HepG2 (cell line): ENCODE measurements around the gene ZNF846.

Experiments used
- NFIC ChIP-seq: IDR thresholded peaks from 2 replicates; pipeline ENCODE4 v1.6.1; 2012; ENCODE audit warnings: mild to moderate bottlenecking, low read length, inconsistent platforms
- POLR2A ChIP-seq, 2 experiments: IDR thresholded peaks; 2 replicates each; pipeline ENCODE4 v1.6.1; 2011; ENCODE audit warnings: low read depth in 2 of 2, low read length in 2 of 2, mild to moderate bottlenecking in 1 of 2, moderate library complexity in 1 of 2; ENCODE audit not compliant: insufficient read depth in 1 of 2
- ZNF317 ChIP-seq: sonication (generic); formaldehyde crosslinking; IDR thresholded peaks from 2 replicates; pipeline ENCODE4 v1.5.0; 2020; ENCODE audit warnings: mild to moderate bottlenecking, missing genetic modification reagents
- TF ChIP-seq, protein P1 (sequence below): IDR thresholded peaks from 2 replicates; pipeline ENCODE4 v1.6.1; 2016; ENCODE audit warnings: low read depth
- TF ChIP-seq, protein P2 (sequence below): IDR thresholded peaks from 2 replicates; pipeline ENCODE4 v1.6.1; 2016; ENCODE audit warnings: low read depth, missing genetic modification reagents, missing compliant biosample characterization
- TF ChIP-seq, protein P3 (sequence below): sonication (generic); formaldehyde crosslinking; IDR thresholded peaks from 2 replicates; pipeline ENCODE4 v1.4.0; 2020; ENCODE audit warnings: mild to moderate bottlenecking, missing genetic modification reagents
- TF ChIP-seq, protein P4 (sequence below): sonication (generic); formaldehyde crosslinking; IDR thresholded peaks from 2 replicates; pipeline ENCODE4 v1.5.0; 2020; ENCODE audit warnings: mild to moderate bottlenecking, missing genetic modification reagents, moderate library complexity

DNA sequence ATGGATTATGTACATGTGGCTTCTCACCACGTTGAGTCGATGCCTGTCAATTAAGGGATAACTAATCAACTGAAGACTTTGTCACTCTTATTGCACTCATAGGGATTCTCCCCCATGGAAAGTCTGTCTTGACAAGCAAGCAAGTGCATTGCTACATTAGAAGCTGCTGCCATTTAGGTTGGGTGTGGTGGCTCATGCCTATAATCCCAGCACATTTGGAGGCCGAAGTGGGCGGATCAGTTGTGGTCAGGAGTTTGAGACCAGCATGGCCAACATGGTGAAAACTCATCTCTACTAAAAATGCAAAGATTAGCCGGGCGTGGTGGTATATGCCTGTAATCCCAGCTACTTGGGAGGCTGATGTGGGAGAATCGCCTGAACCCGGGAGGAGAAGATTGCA lies 18.3 kb upstream of the ZNF846 start:
- TF ChIP-seq, protein P1, sequence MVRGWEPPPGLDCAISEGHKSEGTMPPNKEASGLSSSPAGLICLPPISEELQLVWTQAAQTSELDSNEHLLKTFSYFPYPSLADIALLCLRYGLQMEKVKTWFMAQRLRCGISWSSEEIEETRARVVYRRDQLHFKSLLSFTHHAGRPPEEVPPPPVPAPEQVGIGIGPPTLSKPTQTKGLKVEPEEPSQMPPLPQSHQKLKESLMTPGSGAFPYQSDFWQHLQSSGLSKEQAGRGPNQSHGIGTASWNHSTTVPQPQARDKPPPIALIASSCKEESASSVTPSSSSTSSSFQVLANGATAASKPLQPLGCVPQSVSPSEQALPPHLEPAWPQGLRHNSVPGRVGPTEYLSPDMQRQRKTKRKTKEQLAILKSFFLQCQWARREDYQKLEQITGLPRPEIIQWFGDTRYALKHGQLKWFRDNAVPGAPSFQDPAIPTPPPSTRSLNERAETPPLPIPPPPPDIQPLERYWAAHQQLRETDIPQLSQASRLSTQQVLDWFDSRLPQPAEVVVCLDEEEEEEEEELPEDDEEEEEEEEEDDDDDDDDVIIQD (CRISPR knock-in tag) = no peak
- TF ChIP-seq, protein P2, sequence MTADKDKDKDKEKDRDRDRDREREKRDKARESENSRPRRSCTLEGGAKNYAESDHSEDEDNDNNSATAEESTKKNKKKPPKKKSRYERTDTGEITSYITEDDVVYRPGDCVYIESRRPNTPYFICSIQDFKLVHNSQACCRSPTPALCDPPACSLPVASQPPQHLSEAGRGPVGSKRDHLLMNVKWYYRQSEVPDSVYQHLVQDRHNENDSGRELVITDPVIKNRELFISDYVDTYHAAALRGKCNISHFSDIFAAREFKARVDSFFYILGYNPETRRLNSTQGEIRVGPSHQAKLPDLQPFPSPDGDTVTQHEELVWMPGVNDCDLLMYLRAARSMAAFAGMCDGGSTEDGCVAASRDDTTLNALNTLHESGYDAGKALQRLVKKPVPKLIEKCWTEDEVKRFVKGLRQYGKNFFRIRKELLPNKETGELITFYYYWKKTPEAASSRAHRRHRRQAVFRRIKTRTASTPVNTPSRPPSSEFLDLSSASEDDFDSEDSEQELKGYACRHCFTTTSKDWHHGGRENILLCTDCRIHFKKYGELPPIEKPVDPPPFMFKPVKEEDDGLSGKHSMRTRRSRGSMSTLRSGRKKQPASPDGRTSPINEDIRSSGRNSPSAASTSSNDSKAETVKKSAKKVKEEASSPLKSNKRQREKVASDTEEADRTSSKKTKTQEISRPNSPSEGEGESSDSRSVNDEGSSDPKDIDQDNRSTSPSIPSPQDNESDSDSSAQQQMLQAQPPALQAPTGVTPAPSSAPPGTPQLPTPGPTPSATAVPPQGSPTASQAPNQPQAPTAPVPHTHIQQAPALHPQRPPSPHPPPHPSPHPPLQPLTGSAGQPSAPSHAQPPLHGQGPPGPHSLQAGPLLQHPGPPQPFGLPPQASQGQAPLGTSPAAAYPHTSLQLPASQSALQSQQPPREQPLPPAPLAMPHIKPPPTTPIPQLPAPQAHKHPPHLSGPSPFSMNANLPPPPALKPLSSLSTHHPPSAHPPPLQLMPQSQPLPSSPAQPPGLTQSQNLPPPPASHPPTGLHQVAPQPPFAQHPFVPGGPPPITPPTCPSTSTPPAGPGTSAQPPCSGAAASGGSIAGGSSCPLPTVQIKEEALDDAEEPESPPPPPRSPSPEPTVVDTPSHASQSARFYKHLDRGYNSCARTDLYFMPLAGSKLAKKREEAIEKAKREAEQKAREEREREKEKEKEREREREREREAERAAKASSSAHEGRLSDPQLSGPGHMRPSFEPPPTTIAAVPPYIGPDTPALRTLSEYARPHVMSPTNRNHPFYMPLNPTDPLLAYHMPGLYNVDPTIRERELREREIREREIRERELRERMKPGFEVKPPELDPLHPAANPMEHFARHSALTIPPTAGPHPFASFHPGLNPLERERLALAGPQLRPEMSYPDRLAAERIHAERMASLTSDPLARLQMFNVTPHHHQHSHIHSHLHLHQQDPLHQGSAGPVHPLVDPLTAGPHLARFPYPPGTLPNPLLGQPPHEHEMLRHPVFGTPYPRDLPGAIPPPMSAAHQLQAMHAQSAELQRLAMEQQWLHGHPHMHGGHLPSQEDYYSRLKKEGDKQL (CRISPR knock-in tag) = no peak
- TF ChIP-seq, protein P3, sequence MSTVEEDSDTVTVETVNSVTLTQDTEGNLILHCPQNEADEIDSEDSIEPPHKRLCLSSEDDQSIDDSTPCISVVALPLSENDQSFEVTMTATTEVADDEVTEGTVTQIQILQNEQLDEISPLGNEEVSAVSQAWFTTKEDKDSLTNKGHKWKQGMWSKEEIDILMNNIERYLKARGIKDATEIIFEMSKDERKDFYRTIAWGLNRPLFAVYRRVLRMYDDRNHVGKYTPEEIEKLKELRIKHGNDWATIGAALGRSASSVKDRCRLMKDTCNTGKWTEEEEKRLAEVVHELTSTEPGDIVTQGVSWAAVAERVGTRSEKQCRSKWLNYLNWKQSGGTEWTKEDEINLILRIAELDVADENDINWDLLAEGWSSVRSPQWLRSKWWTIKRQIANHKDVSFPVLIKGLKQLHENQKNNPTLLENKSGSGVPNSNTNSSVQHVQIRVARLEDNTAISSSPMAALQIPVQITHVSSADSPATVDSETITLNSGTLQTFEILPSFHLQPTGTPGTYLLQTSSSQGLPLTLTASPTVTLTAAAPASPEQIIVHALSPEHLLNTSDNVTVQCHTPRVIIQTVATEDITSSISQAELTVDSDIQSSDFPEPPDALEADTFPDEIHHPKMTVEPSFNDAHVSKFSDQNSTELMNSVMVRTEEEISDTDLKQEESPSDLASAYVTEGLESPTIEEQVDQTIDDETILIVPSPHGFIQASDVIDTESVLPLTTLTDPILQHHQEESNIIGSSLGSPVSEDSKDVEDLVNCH = no peak
- no peak for TF ChIP-seq ZNF317
- TF ChIP-seq, protein P4, sequence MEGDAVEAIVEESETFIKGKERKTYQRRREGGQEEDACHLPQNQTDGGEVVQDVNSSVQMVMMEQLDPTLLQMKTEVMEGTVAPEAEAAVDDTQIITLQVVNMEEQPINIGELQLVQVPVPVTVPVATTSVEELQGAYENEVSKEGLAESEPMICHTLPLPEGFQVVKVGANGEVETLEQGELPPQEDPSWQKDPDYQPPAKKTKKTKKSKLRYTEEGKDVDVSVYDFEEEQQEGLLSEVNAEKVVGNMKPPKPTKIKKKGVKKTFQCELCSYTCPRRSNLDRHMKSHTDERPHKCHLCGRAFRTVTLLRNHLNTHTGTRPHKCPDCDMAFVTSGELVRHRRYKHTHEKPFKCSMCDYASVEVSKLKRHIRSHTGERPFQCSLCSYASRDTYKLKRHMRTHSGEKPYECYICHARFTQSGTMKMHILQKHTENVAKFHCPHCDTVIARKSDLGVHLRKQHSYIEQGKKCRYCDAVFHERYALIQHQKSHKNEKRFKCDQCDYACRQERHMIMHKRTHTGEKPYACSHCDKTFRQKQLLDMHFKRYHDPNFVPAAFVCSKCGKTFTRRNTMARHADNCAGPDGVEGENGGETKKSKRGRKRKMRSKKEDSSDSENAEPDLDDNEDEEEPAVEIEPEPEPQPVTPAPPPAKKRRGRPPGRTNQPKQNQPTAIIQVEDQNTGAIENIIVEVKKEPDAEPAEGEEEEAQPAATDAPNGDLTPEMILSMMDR (CRISPR knock-in tag) = no peak
- TF ChIP-seq POLR2A (IDR thresholded peaks at IDR 0.05; ENCODE audit: insufficient read depth in 1 of 2, low read depth in 2 of 2, low read length in 2 of 2) = no peak
- TF ChIP-seq NFIC = no peak
